ENCODE data around the gene HCN1.
"Not testable (repeated sequence)": the region's sequence is repeated elsewhere in the genome, so short reads cannot be mapped to it uniquely, and the experiment has no call there.

HCN1 gene

GRCh38 chr5:45604092-45604491 lies 92.1 kb downstream of the HCN1 start:
- no peak for DNase-seq (ENCODE audit: low read depth, low spot score)
- no peak for TF ChIP-seq CTCF (IDR thresholded peaks at IDR 0.05; ENCODE audit: low read depth, low read length)
- H3K4me3 ChIP-seq (ENCODE audit: low read depth, low read length): no peak overlapping the region
- in situ Hi-C loops (cut with HindIII; ENCODE audit: low sequenced_read_pairs): no loop called here

- H3K4me3 ChIP-seq (ENCODE audit: low read depth, low read length): no peak overlapping the region
- TF ChIP-seq CTCF (IDR thresholded peaks at IDR 0.05; ENCODE audit: low read depth, low read length): no peak
- DNase-seq (ENCODE audit: low read depth, low spot score): no peak
- in situ Hi-C loops (cut with HindIII; ENCODE audit: low sequenced_read_pairs): no loop called here
These were observed 94.8 kb downstream of the HCN1 start for GRCh38 chr5:45601424-45601823.

GRCh38 chr5:45596320-45596719 lies 99.9 kb downstream of the HCN1 start:
- in situ Hi-C loops (cut with HindIII; ENCODE audit: low sequenced_read_pairs): no loop called here
- no peak for TF ChIP-seq CTCF (IDR thresholded peaks at IDR 0.05; ENCODE audit: low read depth, low read length)
- no peak overlapping the region for H3K4me3 ChIP-seq (ENCODE audit: low read depth, low read length)
- no peak for DNase-seq (ENCODE audit: low read depth, low spot score)

DNA sequence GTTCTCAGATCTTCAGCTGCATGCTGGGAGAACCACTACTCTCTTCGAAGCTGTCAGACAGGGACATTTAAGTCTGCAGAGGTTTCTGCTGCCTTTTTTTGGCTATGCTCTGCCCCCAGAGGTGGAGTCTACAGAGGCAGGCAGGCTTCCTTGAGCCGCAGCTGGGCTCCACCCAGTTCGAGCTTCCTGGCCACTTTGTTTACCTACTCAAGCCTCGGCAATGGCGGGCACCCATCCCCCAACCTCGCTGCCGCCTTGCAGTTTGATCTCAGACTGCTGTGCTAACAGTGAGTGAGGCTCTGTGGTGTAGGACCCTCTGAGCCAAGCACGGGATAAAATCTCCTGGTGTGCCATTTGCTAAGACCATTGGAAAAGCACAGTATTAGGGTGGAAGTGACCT lies 110.2 kb downstream of the HCN1 start:
- DNase-seq (ENCODE audit: low read depth, low spot score); H3K4me3 ChIP-seq (ENCODE audit: low read depth, low read length); in situ Hi-C loops (cut with HindIII; ENCODE audit: low sequenced_read_pairs): not testable (repeated sequence)

DNA sequence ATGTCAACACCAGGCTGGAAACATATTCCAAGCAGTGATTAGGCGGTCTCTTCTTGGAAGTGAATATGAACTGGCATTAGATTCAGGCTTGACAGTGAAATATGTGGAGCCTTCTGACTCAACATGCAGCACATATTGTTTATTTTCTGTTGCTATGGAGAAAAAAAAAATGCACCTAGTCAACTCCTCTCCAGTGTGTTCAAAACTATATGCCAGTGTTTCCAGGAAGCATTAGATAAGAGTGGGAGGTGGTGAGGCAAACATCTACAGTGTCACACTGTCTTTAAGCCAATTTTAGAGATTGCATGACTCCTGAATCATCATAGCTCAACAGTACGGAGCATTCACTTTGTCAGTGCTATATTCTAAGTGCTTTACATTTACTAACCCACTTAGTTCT lies 117.9 kb downstream of the HCN1 start:
- no peak overlapping the region for H3K4me3 ChIP-seq (ENCODE audit: low read depth, low read length)
- TF ChIP-seq CTCF (IDR thresholded peaks at IDR 0.05; ENCODE audit: low read depth, low read length): no peak
- in situ Hi-C loops (cut with HindIII; ENCODE audit: low sequenced_read_pairs): no loop called here
- DNase-seq (ENCODE audit: low read depth, low spot score): no peak

DNA sequence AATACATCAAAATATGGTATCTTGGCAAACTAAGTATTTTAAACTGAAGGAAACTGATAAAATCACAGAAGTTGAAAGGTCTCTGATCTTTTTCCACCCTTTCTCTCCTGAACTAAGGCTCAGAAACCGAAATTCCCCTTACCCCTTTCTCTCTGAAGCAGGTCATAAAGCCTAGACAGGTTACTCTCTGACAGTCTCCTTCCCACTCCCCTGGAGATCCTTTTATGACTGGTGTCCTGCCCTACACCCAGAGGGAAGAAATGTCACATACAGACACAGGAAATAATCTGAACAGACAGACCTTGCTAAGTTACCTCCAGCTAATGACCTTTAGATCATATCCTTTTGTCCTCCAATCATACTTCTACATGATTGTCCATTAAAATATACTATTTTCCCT lies 127.4 kb downstream of the HCN1 start:
- TF ChIP-seq CTCF (IDR thresholded peaks at IDR 0.05; ENCODE audit: low read depth, low read length): no peak
- in situ Hi-C loops (cut with HindIII; ENCODE audit: low sequenced_read_pairs): no loop called here
- H3K4me3 ChIP-seq (ENCODE audit: low read depth, low read length): no peak overlapping the region
- DNase-seq (ENCODE audit: low read depth, low spot score): no peak

DNA sequence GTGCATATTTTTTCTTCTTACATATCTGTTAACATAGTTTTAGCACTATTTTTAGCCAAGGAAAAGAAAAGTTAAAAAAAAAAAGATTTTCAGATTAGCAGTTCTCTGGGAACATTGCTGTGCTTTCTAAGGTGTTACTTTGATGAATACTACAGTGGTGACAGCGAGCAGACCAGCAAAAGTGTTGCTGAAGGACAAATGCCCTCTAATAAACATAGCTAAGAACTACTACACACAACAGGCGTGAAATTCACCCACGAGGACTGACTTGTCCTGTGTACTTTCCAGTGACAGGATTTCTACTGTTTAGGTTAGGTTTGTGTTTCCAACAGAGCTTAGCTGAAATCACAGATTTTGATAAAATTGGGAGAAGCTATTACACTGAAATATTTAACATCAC lies 153.8 kb downstream of the HCN1 start:
- H3K4me3 ChIP-seq (ENCODE audit: low read depth, low read length): no peak overlapping the region
- no peak for DNase-seq (ENCODE audit: low read depth, low spot score)
- no peak for TF ChIP-seq CTCF (IDR thresholded peaks at IDR 0.05; ENCODE audit: low read depth, low read length)
- in situ Hi-C loops (cut with HindIII; ENCODE audit: low sequenced_read_pairs): no loop called here
